GM06990 (cell line): ENCODE results near the gene NUP210L.

Experiments
- DNase-seq: peaks from one replicate; pipeline ENCODE4 v3.0.0-alpha.2; 2011; ENCODE audit not compliant: insufficient read length; ENCODE audit errors: extremely low read depth
- H3K27me3 ChIP-seq: replicated peaks from 2 replicates; pipeline ENCODE4 v1.6.0; 2011; ENCODE audit warnings: low read length; ENCODE audit not compliant: control insufficient read depth, insufficient read depth
- H3K36me3 ChIP-seq: 2 replicates; pipeline ENCODE4 v1.5.1; 2011; ENCODE audit warnings: low read length; ENCODE audit not compliant: control insufficient read depth, insufficient read depth
- H3K4me3 ChIP-seq: replicated peaks from 2 replicates; pipeline ENCODE4 v1.5.1; 2011; ENCODE audit warnings: low read depth, mild to moderate bottlenecking, control low read depth, low read length
- TF ChIP-seq, protein P1 (sequence below): IDR thresholded peaks from 2 replicates; pipeline ENCODE4 v1.5.1; 2011; ENCODE audit warnings: low read length, control low read depth, mild to moderate bottlenecking, inconsistent platforms; ENCODE audit not compliant: insufficient read depth, poor library complexity, severe bottlenecking

NUP210L gene

GRCh38 chr1:154167461-154167860, 12.6 kb upstream of the NUP210L start:
- no peak for DNase-seq
- Histone ChIP-seq H3K4me3 (no peak overlapping the region), H3K27me3 (no peaks in the 10 kb centered on the region), H3K36me3 (peaks cover 40% of the 10 kb centered on the region)
- TF ChIP-seq, protein P1, sequence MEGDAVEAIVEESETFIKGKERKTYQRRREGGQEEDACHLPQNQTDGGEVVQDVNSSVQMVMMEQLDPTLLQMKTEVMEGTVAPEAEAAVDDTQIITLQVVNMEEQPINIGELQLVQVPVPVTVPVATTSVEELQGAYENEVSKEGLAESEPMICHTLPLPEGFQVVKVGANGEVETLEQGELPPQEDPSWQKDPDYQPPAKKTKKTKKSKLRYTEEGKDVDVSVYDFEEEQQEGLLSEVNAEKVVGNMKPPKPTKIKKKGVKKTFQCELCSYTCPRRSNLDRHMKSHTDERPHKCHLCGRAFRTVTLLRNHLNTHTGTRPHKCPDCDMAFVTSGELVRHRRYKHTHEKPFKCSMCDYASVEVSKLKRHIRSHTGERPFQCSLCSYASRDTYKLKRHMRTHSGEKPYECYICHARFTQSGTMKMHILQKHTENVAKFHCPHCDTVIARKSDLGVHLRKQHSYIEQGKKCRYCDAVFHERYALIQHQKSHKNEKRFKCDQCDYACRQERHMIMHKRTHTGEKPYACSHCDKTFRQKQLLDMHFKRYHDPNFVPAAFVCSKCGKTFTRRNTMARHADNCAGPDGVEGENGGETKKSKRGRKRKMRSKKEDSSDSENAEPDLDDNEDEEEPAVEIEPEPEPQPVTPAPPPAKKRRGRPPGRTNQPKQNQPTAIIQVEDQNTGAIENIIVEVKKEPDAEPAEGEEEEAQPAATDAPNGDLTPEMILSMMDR, result no peak

DNA sequence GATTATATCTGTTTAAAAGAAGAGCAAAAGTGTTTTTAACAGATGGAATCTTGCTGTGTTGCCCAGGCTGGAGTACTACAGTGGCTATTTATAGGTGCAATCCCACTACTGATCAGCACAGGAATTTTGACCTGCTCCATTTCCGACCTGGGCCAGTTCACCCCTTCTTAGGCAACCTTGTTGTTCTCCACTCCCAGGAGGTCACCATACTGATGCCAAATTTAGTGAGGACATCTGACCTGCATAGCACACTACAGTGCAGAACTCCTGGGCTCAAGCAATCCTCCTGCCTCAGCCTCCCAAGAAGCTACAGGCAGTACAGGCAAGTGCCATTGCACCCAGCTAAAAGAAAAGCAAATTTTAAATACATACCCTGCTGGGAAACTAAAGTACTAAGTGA, 11.3 kb upstream of the NUP210L start:
- Histone ChIP-seq H3K36me3 (peaks cover 34% of the 10 kb centered on the region), H3K4me3 (no peak overlapping the region), H3K27me3 (no peaks in the 10 kb centered on the region)
- no peak for DNase-seq
- TF ChIP-seq, protein P1, result no peak

- no peak for DNase-seq
- H3K27me3 ChIP-seq, result no peaks in the 10 kb centered on the region
- peaks cover 19% of the 10 kb centered on the region for H3K36me3 ChIP-seq
- H3K4me3 ChIP-seq, result no peak overlapping the region
- TF ChIP-seq, protein P1, result no peak
These were observed 4.7 kb upstream of the NUP210L start for GRCh38 chr1:154159554-154159953.

- DNase-seq, result peak; percentile 42
- TF ChIP-seq, protein P1, result no peak
- H3K4me3 ChIP-seq, result 0 out of 2 replicates have a peak overlapping the region, but pooled peaks have one; percentile 10
- H3K27me3 ChIP-seq, result no peaks in the 10 kb centered on the region
- H3K36me3 ChIP-seq, result peaks cover 17% of the 10 kb centered on the region
These were observed 3.6 kb upstream of the NUP210L start for GRCh38 chr1:154158307-154159125.

GRCh38 chr1:154157520-154158306, 2.8 kb upstream of the NUP210L start:
- Histone ChIP-seq H3K4me3 (0 out of 2 replicates have a peak overlapping the region, but pooled peaks have one; percentile 10), H3K27me3 (no peaks in the 10 kb centered on the region), H3K36me3 (peaks cover 14% of the 10 kb centered on the region)
- DNase-seq, result peak; percentile 63
- TF ChIP-seq, protein P1, result no peak
